Measurements from ENCODE around the gene ARHGAP10.

ARHGAP10 gene

GRCh38 chr4:147768113-147768512 lies 36.2 kb downstream of the ARHGAP10 start:
- DNase-seq (ENCODE audit: low read depth) = no peak

- no peak for DNase-seq (ENCODE audit: low read depth)
Measured at GRCh38 chr4:147769386-147769785, 37.5 kb downstream of the ARHGAP10 start.

- DNase-seq (ENCODE audit: low read depth) = no peak
Measured at GRCh38 chr4:147770831-147771230, 38.9 kb downstream of the ARHGAP10 start.

GRCh38 chr4:147772056-147772455 lies 40.2 kb downstream of the ARHGAP10 start:
- DNase-seq (ENCODE audit: low read depth) = no peak

- DNase-seq (ENCODE audit: low read depth) = no peak
Measured at GRCh38 chr4:147772459-147772969, 40.6 kb downstream of the ARHGAP10 start.

- DNase-seq (ENCODE audit: low read depth) = no peak
Measured at GRCh38 chr4:147773261-147774184, 41.6 kb downstream of the ARHGAP10 start.

GRCh38 chr4:147776716-147777115 lies 44.8 kb downstream of the ARHGAP10 start:
- no peak for DNase-seq (ENCODE audit: low read depth)

GRCh38 chr4:147777456-147778091 lies 45.7 kb downstream of the ARHGAP10 start:
- no peak for DNase-seq (ENCODE audit: low read depth)

- no peak for DNase-seq (ENCODE audit: low read depth)
Measured at GRCh38 chr4:147778942-147779341, 47.1 kb downstream of the ARHGAP10 start.

- DNase-seq (ENCODE audit: low read depth) = no peak
Measured at GRCh38 chr4:147779451-147779850, 47.6 kb downstream of the ARHGAP10 start.

- DNase-seq (ENCODE audit: low read depth) = no peak
Measured at GRCh38 chr4:147780137-147780777, 48.4 kb downstream of the ARHGAP10 start.

GRCh38 chr4:147782087-147782781 lies 50.3 kb downstream of the ARHGAP10 start:
- DNase-seq (ENCODE audit: low read depth) = no peak

- DNase-seq (ENCODE audit: low read depth) = no peak
Measured at GRCh38 chr4:147785129-147785528, 53.2 kb downstream of the ARHGAP10 start.

GRCh38 chr4:147786031-147786430 lies 54.1 kb downstream of the ARHGAP10 start:
- no peak for DNase-seq (ENCODE audit: low read depth)

GRCh38 chr4:147786531-147786930 lies 54.6 kb downstream of the ARHGAP10 start:
- no peak for DNase-seq (ENCODE audit: low read depth)

GRCh38 chr4:147787204-147787603 lies 55.3 kb downstream of the ARHGAP10 start:
- no peak for DNase-seq (ENCODE audit: low read depth)

- DNase-seq (ENCODE audit: low read depth) = no peak
Measured at GRCh38 chr4:147788791-147789190, 56.9 kb downstream of the ARHGAP10 start.

GRCh38 chr4:147789596-147789995 lies 57.7 kb downstream of the ARHGAP10 start:
- DNase-seq (ENCODE audit: low read depth) = no peak

- no peak for DNase-seq (ENCODE audit: low read depth)
Measured at GRCh38 chr4:147790412-147790811, 58.5 kb downstream of the ARHGAP10 start.

GRCh38 chr4:147791341-147791740 lies 59.5 kb downstream of the ARHGAP10 start:
- DNase-seq (ENCODE audit: low read depth) = no peak

GRCh38 chr4:147791865-147792264 lies 60.0 kb downstream of the ARHGAP10 start:
- no peak for DNase-seq (ENCODE audit: low read depth)

Measured in T-helper 22 cell (primary cell).